HEK293 (cell line): ENCODE measurements around the gene RPL7A.
"Not testable (repeated sequence)": the region's sequence is repeated elsewhere in the genome, so short reads cannot be mapped to it uniquely, and the experiment has no call there.

Source experiments
- CTCF ChIA-PET: fragments of 350-600 bp; formaldehyde crosslinking; extraction: SDS; loops from one replicate; lab custom pipeline; 2021; ENCODE audit warnings: antibody characterized with exemption; lab: Yijun Ruan, JAX
- POLR2A ChIA-PET: fragments of 300-600 bp; formaldehyde crosslinking; extraction: SDS; loops from one replicate; lab custom pipeline; 2020; ENCODE audit warnings: antibody characterized with exemption, inconsistent platforms; lab: Yijun Ruan, JAX
- H3K27ac ChIP-seq: fragments of 200-500 bp; sonication (Bioruptor generic); 2 replicates; pipeline ENCODE4 v1.5.1; 2014; ENCODE audit warnings: low read depth, low read length, control low read depth, inconsistent platforms; ENCODE audit errors: extremely low read depth
- H3K36me3 ChIP-seq, 2 experiments: fragments of 200-500 bp in 1 of 2; sonication (Bioruptor generic) in 1 of 2; 1 replicate in 1 of 2; 2 replicates in 1 of 2; pipeline ENCODE4 v1.5.1; 2014 to 2017; ENCODE audit warnings: inconsistent platforms in 2 of 2, low read length in 2 of 2; ENCODE audit not compliant: control insufficient read depth in 2 of 2, insufficient read depth in 1 of 2
- H3K4me1 ChIP-seq: fragments of 200-500 bp; sonication (Bioruptor generic); 2 replicates; pipeline ENCODE4 v1.5.1; 2014; ENCODE audit warnings: mild to moderate bottlenecking, low read length, inconsistent platforms; ENCODE audit not compliant: control insufficient read depth, insufficient read depth
- H3K4me3 ChIP-seq: 2 replicates; pipeline ENCODE4 v1.5.1; 2011; ENCODE audit warnings: low read depth, mild to moderate bottlenecking, control low read depth, low read length, moderate library complexity
- H3K9me3 ChIP-seq: fragments of 200-500 bp; sonication (Bioruptor generic); 2 replicates; pipeline ENCODE4 v1.5.1; 2014; ENCODE audit warnings: low read depth, low read length, inconsistent platforms; ENCODE audit not compliant: control insufficient read depth, insufficient read depth
- CTCF ChIP-seq: fragments of 450-650 bp; formaldehyde crosslinking; IDR thresholded peaks from 2 replicates; pipeline ENCODE4 v1.5.1; 2016; ENCODE audit warnings: missing biosample characterization, missing genetic modification characterization
- KLF1 ChIP-seq: fragments of 450-650 bp; formaldehyde crosslinking; IDR thresholded peaks from 2 replicates; pipeline ENCODE4 v1.5.1; 2016; ENCODE audit warnings: missing biosample characterization, missing genetic modification characterization
- KLF9 ChIP-seq: fragments of 450-650 bp; formaldehyde crosslinking; IDR thresholded peaks from 2 replicates; pipeline ENCODE4 v1.5.1; 2016; ENCODE audit warnings: missing biosample characterization, missing genetic modification characterization, low read depth
- SALL2 ChIP-seq: fragments of 450-650 bp; formaldehyde crosslinking; IDR thresholded peaks from 2 replicates; pipeline ENCODE4 v1.5.0; 2017; ENCODE audit warnings: missing biosample characterization, mild to moderate bottlenecking, missing genetic modification characterization, borderline replicate concordance
- ZBTB48 ChIP-seq: fragments of 450-650 bp; formaldehyde crosslinking; IDR thresholded peaks from 2 replicates; pipeline ENCODE4 v1.5.1; 2016; ENCODE audit warnings: missing biosample characterization, missing genetic modification characterization
- ZFP41 ChIP-seq: fragments of 450-650 bp; formaldehyde crosslinking; IDR thresholded peaks from 2 replicates; pipeline ENCODE4 v1.5.1; 2016; ENCODE audit warnings: missing biosample characterization, missing genetic modification characterization, borderline replicate concordance
- ZNF184 ChIP-seq: fragments of 450-650 bp; IDR thresholded peaks from 2 replicates; pipeline ENCODE4 v1.5.1; 2018; ENCODE audit warnings: missing biosample characterization, mild to moderate bottlenecking, missing genetic modification characterization
- ZNF19 ChIP-seq: fragments of 450-650 bp; formaldehyde crosslinking; IDR thresholded peaks from 2 replicates; pipeline ENCODE4; 2016; ENCODE audit warnings: missing biosample characterization, missing genetic modification characterization, low read depth
- ZNF214 ChIP-seq: fragments of 450-650 bp; formaldehyde crosslinking; IDR thresholded peaks from 2 replicates; pipeline ENCODE4 v1.5.1; 2017; ENCODE audit warnings: missing biosample characterization, mild to moderate bottlenecking, missing genetic modification characterization, borderline replicate concordance
- ZNF221 ChIP-seq: fragments of 450-650 bp; formaldehyde crosslinking; IDR thresholded peaks from 2 replicates; pipeline ENCODE4 v1.5.1; 2017; ENCODE audit warnings: missing biosample characterization, missing genetic modification characterization, borderline replicate concordance
- ZNF266 ChIP-seq: fragments of 450-650 bp; formaldehyde crosslinking; IDR thresholded peaks from 2 replicates; pipeline ENCODE4 v1.5.1; 2016; ENCODE audit warnings: missing biosample characterization, missing genetic modification characterization, low read depth
- ZNF394 ChIP-seq: fragments of 450-650 bp; formaldehyde crosslinking; IDR thresholded peaks from 2 replicates; pipeline ENCODE4 v1.5.1; 2016; ENCODE audit warnings: missing biosample characterization, missing genetic modification characterization, mild to moderate bottlenecking, moderate library complexity, borderline replicate concordance
- ZNF449 ChIP-seq: fragments of 450-650 bp; formaldehyde crosslinking; IDR thresholded peaks from 2 replicates; pipeline ENCODE4 v1.5.1; 2017; ENCODE audit warnings: missing biosample characterization, mild to moderate bottlenecking, missing genetic modification characterization, moderate library complexity
- ZNF585B ChIP-seq: fragments of 450-650 bp; formaldehyde crosslinking; IDR thresholded peaks from 2 replicates; pipeline ENCODE4 v1.5.1; 2016; ENCODE audit warnings: missing biosample characterization, missing genetic modification characterization
- ZNF629 ChIP-seq: fragments of 450-650 bp; formaldehyde crosslinking; IDR thresholded peaks from 2 replicates; pipeline ENCODE4 v1.5.1; 2017; ENCODE audit warnings: missing biosample characterization, missing genetic modification characterization
- ZNF670 ChIP-seq: fragments of 450-650 bp; formaldehyde crosslinking; IDR thresholded peaks from 2 replicates; pipeline ENCODE4 v1.5.1; 2016; ENCODE audit warnings: missing biosample characterization, missing genetic modification characterization, low read depth
- ZNF776 ChIP-seq: fragments of 450-650 bp; formaldehyde crosslinking; IDR thresholded peaks from 2 replicates; pipeline ENCODE4 v1.5.0; 2017; ENCODE audit warnings: missing biosample characterization, missing genetic modification characterization, borderline replicate concordance

Gene RPL7A

DNA sequence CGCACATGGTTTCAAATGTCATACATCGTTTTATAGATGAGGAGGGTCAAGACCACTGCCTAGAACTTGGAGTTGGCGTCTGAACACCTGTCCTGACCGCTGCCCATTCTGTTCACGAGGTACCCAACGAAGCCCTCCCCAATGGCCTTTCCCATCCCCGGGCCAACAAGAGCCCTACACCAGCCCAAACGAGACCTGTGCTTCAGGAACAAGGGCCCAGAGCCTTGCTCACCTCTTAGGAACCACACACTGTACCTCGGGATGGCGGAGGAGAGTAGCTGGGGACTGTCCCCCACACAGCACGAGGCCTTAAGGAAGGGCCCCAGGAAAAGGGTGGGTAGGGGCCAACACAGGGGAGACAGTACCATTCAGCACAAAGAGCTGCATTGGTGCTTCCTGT lies 15.0 kb upstream of the RPL7A start:
- ChIA-PET POLR2A (interaction anchor here (1.6 kb wide), 1 partner anchor 15 kb away, joined by 6 read pairs; the partner anchor contains the start of genes MED22 and RPL7A), CTCF (interaction anchor here (1.2 to 8.9 kb wide), 4 partner anchors 94 to 152 kb away, joined by 4 to 159 read pairs (median 12); no protein-coding TSS in a partner anchor)
- Histone ChIP-seq H3K36me3 (peaks cover 4 to 53% of the 10 kb centered on the region in 2 experiments; a peak in 2 of 3 replicates), H3K4me1 (peaks cover 4% of the 10 kb centered on the region; the same call in 1 of the 2 replicates), H3K27ac (no peak overlapping the region), H3K4me3 (no peak overlapping the region), H3K9me3 (no peaks in the 10 kb centered on the region)
- TF ChIP-seq ZNF266 (no peak), ZNF214 (tag by site-specific recombination) (no peak), ZNF184 (tag by site-specific recombination) (no peak), ZNF776 (no peak), ZNF585B (tag by site-specific recombination) (no peak), CTCF (tag by site-specific recombination) (no peak), ZNF670 (tag by site-specific recombination) (no peak), ZNF19 (tag by site-specific recombination) (no peak), SALL2 (tag by site-specific recombination) (no peak), ZNF449 (no peak), ZNF629 (tag by site-specific recombination) (no peak), ZBTB48 (tag by site-specific recombination) (no peak), ZFP41 (no peak)

DNA sequence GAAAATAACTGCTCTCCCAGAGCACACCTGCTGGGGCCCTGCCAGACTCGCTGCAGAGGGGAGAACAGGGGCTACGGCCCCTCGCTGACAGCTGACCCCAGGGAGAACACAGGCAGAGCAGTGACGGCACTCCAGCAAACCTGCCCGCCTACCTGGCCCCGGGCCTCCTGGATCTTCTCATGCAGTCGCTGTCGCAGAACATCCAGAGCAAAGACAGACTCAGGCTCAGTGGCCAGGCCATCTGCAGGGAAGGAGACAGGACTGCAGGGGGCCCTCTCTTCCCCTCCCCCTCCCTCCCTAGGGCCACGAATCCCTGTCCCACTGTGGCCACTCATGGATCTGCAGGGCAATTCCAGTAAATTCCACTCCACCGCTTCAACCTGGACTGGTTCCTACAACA lies 14.5 kb upstream of the RPL7A start:
- Histone ChIP-seq H3K9me3 (no peaks in the 10 kb centered on the region), H3K27ac (no peak overlapping the region), H3K4me1 (peaks cover 4% of the 10 kb centered on the region; the same call in 1 of the 2 replicates), H3K36me3 (peaks cover 4 to 53% of the 10 kb centered on the region in 2 experiments; a peak in 2 of 3 replicates), H3K4me3 (no peak overlapping the region)
- POLR2A ChIA-PET: interaction anchor here (1.6 kb wide), 1 partner anchor 14 kb away, joined by 6 read pairs; the partner anchor contains the start of genes MED22 and RPL7A
- peak; percentile 40; the same call in 1 of the 2 replicates for TF ChIP-seq CTCF (tag by site-specific recombination)
- TF ChIP-seq ZNF221 (tag by site-specific recombination): no peak
- CTCF ChIA-PET: interaction anchor here (0.7 to 8.9 kb wide), 6 partner anchors 22 to 219 kb away, joined by 3 to 159 read pairs (median 5); no protein-coding TSS in a partner anchor

DNA sequence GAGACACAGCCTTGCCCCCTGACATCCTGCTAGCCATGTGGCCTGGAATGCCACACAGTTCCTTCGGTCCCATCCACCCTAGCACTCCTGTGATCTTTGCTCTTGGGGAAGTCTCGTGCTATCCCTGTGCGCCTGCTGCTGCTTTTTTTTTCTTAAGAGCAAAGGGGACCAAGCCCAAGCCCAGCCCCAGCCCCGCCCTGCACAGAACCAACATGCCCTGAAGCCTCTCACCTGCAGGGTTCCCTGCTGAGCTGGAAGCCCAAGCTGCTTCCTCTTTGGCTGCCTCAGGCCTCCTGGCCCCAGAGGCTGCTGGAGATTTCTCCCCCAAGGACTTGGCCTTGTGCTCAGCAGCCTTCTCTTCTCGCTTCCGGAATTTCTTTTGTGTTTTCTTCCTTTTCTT lies 13.9 kb upstream of the RPL7A start:
- Histone ChIP-seq H3K9me3 (no peaks in the 10 kb centered on the region), H3K36me3 (peaks cover 4 to 57% of the 10 kb centered on the region in 2 experiments; a peak in 2 of 3 replicates), H3K4me1 (peaks cover 4% of the 10 kb centered on the region; the same call in 1 of the 2 replicates), H3K27ac (no peak overlapping the region), H3K4me3 (no peak overlapping the region)
- CTCF ChIA-PET: interaction anchor here (0.6 to 8.9 kb wide), 7 partner anchors 9 to 220 kb away, joined by 3 to 159 read pairs (median 4); no protein-coding TSS in a partner anchor
- TF ChIP-seq ZNF394 (tag by site-specific recombination): no peak
- no peak for TF ChIP-seq KLF9 (tag by site-specific recombination)
- peak; percentile 68; the same call in 1 of the 2 replicates for TF ChIP-seq KLF1 (tag by site-specific recombination)
- POLR2A ChIA-PET: interaction anchor here (0.6 to 2.3 kb wide), 6 partner anchors 11 to 56 kb away, joined by 3 to 18 read pairs (median 6); partner anchors contain the start of genes MED22, RPL7A, STKLD1 and SURF4

DNA sequence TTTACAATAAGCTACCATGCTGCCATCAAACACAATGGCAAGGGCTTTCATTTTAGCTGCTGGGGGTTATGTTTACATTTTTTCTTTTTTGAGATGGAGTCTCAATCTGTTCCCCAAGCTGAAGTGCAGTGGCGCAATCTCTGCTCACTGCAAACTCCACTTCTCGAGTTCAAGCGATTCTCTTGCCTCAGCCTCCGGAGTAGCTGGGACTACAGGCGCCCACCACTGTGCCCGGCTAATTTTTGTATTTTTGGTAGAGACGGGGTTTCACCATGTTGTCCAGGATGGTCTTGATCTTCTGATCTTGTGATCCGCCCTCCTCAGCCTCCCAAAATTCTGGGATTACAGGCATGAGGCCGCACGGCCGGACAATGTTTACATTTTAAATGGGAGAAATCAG lies 13.1 kb upstream of the RPL7A start:
- POLR2A ChIA-PET: interaction anchor here (0.6 to 2.3 kb wide), 7 partner anchors 9 to 149 kb away, joined by 3 to 18 read pairs (median 6); partner anchors contain the start of genes MED22, RPL7A, STKLD1 and SURF4
- not testable (repeated sequence) for H3K27ac ChIP-seq, H3K9me3 ChIP-seq, H3K4me1 ChIP-seq
- H3K4me3 ChIP-seq: peak overlapping the region; percentile 74
- peaks cover 4 to 61% of the 10 kb centered on the region in 2 experiments; a peak in 2 of 3 replicates for H3K36me3 ChIP-seq
- CTCF ChIA-PET: interaction anchor here (0.6 to 8.9 kb wide), 8 partner anchors 21 to 322 kb away, joined by 3 to 159 read pairs (median 4); no protein-coding TSS in a partner anchor
